GM12864 (cell line): ENCODE results near the gene SEMA3B.

Source experiments
- DNase-seq: peaks from one replicate; pipeline ENCODE4 v3.0.0-alpha.2; 2011; ENCODE audit warnings: low read depth
- H3K4me3 ChIP-seq: 2 replicates; pipeline ENCODE4 v1.5.1; 2011; ENCODE audit warnings: mild to moderate bottlenecking, low read depth, low read length, control low read depth
- TF ChIP-seq, protein P1 (sequence below): IDR thresholded peaks from 2 replicates; pipeline ENCODE4 v1.5.1; 2011; ENCODE audit warnings: low read depth, mild to moderate bottlenecking, moderate library complexity, low read length, control low read depth, inconsistent platforms; ENCODE audit errors: missing control alignments

The SEMA3B gene

DNA sequence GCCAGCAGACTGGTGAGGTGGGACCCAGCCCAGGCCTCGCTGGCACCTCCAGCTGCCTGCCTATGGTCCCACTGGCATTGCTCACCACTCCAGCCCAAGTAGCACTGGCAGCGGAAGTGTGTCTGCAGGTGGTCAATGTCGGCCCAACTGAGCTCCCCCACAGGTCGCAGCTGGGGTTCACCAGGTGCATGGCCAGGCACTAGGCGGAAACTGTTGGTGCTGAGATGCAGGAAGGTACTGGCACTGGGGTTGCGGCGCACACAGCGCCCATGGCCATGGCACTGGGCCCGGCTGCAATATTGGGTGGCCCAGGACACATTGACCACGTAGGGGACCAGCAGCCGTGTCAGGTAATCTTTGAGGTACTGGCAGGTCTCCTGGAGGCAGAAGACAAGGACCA is 49.2 kb downstream of the SEMA3B start:
- H3K4me3 ChIP-seq = no peak overlapping the region
- DNase-seq = no peak
- TF ChIP-seq, protein P1, sequence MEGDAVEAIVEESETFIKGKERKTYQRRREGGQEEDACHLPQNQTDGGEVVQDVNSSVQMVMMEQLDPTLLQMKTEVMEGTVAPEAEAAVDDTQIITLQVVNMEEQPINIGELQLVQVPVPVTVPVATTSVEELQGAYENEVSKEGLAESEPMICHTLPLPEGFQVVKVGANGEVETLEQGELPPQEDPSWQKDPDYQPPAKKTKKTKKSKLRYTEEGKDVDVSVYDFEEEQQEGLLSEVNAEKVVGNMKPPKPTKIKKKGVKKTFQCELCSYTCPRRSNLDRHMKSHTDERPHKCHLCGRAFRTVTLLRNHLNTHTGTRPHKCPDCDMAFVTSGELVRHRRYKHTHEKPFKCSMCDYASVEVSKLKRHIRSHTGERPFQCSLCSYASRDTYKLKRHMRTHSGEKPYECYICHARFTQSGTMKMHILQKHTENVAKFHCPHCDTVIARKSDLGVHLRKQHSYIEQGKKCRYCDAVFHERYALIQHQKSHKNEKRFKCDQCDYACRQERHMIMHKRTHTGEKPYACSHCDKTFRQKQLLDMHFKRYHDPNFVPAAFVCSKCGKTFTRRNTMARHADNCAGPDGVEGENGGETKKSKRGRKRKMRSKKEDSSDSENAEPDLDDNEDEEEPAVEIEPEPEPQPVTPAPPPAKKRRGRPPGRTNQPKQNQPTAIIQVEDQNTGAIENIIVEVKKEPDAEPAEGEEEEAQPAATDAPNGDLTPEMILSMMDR = no peak

DNA sequence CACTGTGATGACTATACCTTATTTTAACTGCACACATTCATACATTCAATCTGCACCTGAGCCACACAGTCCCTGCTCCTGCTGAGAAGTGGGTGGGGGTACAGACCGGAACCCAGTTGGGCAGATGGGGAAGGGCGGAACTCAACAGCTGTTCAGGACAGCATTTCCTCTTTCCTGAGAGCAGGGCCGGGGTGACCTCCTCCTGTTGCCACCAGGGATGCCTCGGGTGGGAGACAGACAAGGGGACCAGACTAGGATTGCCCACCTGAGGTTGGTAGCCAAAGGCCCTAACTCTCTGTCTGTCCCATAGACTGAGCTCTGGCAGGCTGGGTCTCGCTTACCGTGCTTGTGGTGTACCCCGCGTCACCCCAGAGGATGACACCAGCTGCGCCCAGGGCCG is 49.7 kb downstream of the SEMA3B start:
- DNase-seq = no peak
- H3K4me3 ChIP-seq = no peak overlapping the region
- TF ChIP-seq, protein P1 = no peak

DNA sequence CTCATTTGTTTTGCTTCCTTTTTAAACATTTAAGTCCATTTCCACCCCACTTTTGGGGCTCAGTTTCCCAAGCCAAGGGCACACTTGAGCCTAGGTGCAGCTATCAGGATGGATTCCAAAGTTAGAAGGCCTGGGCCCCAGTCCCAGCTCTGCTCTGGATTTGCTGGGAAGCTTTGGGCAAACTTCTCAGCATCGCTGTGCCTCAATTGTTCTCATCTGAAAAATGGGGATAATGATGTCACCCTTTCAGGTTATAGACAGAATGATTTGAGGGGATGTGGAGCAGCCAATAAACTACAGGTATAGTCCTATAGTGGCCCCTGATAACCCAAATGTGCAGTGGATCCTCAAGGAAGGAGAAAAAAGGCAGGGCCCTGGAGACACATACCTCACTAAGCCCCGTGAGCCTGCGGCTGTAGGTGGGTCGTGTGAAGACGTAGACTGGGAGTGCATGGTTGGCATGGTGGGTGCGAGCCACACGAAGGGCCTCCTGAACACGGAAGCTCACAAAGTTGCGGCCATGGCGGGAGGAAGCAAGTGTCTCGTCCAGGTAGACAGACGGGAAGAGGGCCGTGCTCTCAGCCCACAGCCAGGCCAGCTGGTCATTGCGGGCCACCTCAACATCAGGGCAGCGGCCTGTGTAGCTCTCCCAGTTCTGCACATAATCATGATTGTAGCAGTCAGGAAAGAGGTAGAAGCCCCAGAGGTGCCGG is 50.4 kb downstream of the SEMA3B start:
- TF ChIP-seq, protein P1 = no peak
- no peak for DNase-seq
- no peak overlapping the region for H3K4me3 ChIP-seq

DNA sequence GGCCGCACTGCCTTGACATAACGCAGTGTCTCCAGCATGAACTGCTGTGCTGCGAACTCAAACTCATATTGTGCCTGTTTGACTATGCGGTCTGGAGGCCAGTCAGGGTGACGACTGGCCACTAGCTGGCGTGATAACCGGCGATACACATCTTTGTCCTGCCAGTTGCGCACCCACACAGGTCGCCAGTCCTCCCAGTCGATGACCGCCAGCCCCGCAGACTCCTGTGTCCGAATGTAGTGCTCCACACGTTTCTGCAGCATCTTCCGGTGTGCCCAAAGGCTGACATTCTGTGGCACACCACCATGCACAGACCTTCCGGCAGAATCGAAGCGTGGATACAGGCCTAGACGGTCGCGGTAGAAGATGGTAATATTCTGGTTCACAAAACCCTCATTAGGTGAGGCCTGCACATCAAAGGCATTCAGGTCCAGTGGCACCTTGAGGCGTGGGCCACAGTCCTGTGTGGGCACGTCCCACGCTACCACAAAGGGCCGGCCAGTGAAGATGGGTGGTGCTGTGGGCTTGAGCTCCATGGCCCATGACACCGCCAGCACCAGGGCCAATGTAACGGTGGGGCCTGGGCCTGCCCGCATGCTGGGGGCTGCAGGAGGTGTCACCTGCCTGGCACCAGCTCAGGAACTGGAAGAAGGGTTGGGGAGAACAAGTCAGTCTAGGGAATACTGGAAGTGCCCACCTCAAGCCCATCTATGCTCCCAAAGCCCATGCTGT is 51.1 kb downstream of the SEMA3B start:
- TF ChIP-seq, protein P1 = no peak
- peak overlapping the region; percentile 61 for H3K4me3 ChIP-seq
- DNase-seq = no peak

DNA sequence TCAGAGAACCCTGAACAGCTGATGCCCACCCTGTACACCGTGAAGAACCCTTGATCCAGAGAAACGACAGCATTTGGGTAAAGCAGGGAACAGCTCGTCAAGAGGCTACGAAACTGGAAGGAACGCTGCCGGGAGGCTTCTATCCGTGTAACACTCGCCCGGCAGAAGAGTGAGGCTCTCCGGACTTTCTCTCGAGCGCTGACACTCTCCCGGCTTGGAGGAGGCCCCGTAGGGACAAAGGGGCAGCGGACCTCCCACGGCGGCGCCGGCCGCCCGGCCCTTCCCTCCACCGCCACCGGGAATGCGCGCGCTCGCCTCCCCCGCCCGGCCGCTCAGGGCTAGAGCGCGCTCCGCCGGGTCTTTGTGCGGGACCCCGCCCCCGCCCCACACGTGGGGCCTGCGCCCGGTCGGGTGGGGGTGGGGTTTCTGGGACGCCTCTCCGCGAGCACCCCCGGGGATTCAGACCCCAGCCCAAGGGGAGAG is 51.9 kb downstream of the SEMA3B start:
- DNase-seq = no peak
- TF ChIP-seq, protein P1 = no peak
- H3K4me3 ChIP-seq = peak overlapping the region; percentile 61

DNA sequence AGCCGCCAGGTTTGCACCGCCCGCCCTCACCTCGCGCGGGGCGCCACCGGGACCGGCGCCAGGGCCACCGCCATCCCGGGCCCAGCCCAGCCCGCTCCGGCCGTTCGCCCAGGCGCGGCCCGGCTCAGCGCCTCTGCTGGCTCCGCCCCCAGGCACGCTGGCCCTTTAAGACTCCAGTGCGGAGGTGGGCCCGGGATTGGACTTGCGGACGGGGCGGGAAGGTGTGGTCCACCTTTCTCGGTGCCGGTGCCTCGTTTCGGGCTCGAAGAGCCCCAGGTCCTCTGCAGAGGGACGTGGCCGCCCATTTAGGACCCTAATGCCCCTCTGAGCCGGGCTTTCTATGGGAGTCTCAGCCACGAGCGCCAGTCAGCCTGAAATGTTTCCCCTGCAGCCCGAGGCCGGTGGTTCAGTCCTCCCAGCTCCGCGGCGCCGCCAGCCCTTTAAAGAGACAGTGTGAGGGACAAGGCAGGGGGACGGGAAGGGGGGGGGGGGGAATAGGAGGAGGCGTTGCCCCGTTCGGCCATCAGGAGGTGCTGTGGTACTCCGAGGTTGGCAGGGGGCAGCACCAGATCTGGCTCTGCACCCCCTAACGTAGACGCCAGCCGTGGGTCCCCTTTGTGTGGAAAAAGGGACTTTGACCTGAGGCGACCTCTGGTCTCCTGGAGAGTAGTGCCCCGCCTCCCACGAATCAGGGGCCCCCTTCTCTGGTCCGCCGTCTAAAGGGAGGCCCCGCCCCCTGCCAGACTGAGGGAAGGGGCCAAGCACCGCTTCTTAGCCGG is 52.6 kb downstream of the SEMA3B start:
- DNase-seq = no peak
- TF ChIP-seq, protein P1 = peak; percentile 60
- H3K4me3 ChIP-seq = peak overlapping the region; percentile 61
